GM13976 (cell line): ENCODE data around the gene NXPH2.

Source experiments
- DNase-seq: peaks from one replicate; pipeline ENCODE4 v3.0.0; 2012; ENCODE audit warnings: low spot score
- in situ Hi-C: fragments of 300-500 bp; cut with MboI; formaldehyde crosslinking; loops from one replicate; pipeline ENCODE4 v1.12.0; 2022; ENCODE audit warnings: low sequenced_read_pairs, mixed read lengths, inconsistent platforms; ENCODE audit not compliant: unreplicated experiment
- TF ChIP-seq, protein P1 (sequence below): IDR thresholded peaks from 2 replicates; pipeline ENCODE4 v1.5.1; 2012; ENCODE audit warnings: borderline replicate concordance, mild to moderate bottlenecking; ENCODE audit not compliant: insufficient read depth; ENCODE audit errors: extremely low read depth, missing control alignments, control extremely low read depth

Gene NXPH2

DNA sequence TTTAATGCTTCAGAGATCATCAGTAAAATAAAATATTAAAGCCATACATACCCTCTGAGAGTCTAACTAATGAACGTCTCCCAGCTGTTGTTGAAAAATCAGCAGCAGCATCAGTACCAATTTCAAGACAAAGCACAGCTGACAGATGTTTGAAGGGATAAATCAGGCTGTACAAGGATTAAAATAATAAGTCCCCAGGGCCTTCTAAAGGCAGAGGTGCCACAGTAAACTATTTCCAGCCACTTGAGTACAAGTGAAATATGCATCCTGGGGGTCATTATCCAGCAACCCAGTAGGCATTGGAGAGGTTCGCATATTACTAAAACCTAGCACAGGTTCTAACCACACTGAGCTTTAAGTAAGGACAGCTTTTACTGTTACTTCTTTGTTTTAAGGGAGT, 76.9 kb downstream of the NXPH2 start:
- in situ Hi-C loops, result loop anchor here (25.0 kb wide), 1 partner anchor 216 kb away; no protein-coding TSS in a partner anchor
- TF ChIP-seq, protein P1, sequence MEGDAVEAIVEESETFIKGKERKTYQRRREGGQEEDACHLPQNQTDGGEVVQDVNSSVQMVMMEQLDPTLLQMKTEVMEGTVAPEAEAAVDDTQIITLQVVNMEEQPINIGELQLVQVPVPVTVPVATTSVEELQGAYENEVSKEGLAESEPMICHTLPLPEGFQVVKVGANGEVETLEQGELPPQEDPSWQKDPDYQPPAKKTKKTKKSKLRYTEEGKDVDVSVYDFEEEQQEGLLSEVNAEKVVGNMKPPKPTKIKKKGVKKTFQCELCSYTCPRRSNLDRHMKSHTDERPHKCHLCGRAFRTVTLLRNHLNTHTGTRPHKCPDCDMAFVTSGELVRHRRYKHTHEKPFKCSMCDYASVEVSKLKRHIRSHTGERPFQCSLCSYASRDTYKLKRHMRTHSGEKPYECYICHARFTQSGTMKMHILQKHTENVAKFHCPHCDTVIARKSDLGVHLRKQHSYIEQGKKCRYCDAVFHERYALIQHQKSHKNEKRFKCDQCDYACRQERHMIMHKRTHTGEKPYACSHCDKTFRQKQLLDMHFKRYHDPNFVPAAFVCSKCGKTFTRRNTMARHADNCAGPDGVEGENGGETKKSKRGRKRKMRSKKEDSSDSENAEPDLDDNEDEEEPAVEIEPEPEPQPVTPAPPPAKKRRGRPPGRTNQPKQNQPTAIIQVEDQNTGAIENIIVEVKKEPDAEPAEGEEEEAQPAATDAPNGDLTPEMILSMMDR, result no peak
- DNase-seq, result no peak

DNA sequence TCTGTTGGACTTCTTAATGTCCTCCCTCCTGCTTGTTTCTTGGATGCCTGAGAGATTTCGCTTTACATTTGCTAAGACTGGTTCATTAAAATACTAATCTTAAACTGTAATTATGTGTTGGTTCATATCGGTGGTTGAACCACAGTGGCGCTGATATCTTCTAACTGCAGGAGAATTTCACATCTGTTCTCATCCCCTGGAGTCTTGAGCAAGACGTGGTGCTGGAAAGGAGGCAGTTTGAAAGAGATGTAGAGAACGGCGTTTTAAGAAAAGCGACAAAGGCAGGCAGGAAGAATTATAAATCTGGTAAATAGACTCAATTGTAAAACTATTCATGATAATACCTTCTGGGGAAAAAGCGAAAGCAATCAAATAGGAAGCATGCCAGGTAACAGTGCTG, 79.5 kb downstream of the NXPH2 start:
- DNase-seq, result no peak
- in situ Hi-C loops, result loop anchor here (25.0 kb wide), 1 partner anchor 213 kb away; no protein-coding TSS in a partner anchor
- TF ChIP-seq, protein P1, result no peak

DNA sequence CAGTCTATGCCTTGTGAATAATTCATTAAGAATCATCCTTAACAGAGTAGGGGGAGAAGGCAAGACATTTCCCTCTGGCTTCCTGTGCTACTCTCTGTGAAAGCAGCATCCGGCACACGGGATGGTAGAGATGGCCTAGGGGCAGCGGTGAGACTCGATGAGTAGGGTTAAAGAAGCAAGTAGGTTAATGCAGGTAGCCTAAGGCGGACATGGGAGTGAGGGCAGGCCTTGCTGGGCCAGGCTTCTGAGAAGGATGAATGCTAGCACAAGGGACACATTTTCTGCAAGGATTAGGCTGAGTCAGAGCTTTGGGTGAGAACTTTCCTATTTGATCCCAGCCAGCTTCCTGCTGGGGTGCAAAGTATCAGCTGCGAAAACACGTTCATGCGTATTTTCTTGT, 80.8 kb downstream of the NXPH2 start:
- DNase-seq, result no peak
- TF ChIP-seq, protein P1, result no peak
- in situ Hi-C loops, result no loop called here

DNA sequence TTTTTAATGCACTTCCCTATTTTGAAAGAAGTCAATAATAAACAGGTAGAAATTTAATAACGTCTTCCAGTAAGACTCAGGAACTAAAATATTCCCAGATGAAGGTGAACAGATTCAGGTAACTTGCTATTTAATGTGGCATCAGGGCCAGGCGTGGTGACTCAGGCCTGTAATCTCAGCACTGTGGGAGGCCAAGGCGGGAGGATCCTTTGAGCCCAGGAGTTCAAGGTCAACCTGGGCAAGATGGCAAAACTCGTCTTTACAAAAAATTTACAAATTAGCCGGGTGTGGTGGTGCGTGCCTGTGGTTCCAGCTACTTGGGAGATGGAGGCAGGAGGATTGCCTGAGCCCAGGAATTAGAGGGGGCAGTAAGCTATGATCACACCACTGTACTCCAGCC, 81.8 kb downstream of the NXPH2 start:
- no peak for DNase-seq
- in situ Hi-C loops, result no loop called here
- TF ChIP-seq, protein P1, result no peak

DNA sequence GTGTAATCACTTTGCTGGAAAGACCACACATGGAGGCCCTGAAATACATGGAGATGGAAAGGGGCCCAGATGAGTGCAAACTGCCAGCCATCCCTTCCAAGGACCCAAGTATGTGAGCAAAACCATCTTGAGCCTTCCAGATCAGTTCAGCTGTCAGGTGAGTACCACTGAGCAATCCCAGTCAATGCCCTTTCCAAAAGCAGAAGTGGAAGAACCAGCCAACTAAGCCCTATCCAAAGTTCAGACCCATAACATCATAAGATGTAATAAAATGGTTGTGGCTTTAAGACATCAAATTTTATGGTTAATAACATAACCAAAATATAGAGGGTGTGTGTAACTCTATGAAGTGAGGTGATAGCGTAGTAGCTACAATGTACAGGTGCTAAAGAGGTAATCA, 88.5 kb downstream of the NXPH2 start:
- in situ Hi-C loops, result no loop called here

DNA sequence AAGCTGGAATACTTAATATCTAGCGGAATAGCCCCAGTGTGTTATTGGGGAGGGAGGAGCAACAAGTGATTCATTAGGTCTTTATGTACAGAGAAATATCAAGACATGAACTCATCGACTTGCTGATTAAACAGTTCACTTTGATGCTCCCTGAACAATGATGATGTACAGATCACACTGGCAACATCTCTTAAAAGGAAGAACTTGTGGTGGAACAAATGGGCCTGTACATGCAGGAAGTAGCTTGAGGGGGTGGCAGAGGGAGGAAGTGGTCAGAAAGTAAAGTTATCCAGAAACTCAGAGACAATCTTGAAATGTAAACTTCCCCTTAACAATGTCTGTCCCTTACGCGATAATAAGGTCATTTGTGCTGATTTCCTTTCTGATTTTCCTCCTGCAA, 90.5 kb downstream of the NXPH2 start:
- TF ChIP-seq, protein P1, result no peak
- no peak for DNase-seq
- in situ Hi-C loops, result no loop called here

More for the DNA sequence above, 88.5 kb downstream of the NXPH2 start:
- DNase-seq, result no peak
- TF ChIP-seq, protein P1, result no peak

DNA sequence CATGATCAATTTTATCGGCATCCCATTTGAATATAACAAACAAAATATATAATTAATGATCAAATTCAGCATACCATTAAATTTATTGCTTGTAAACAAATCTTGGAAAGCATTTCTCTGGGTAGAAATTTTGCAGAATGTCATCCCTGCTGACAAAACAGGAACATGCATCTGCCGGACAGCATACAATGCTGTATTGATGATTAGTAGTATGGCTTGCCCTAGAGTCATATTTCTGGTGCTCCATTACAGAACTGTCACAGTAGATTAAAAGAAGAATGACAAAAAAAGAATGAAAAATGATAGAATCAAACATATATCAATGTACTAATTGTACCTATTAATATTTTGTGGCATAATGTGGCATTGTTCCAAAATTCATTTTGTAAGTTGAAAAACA, 98.0 kb downstream of the NXPH2 start:
- in situ Hi-C loops, result no loop called here
- DNase-seq, result no peak
- TF ChIP-seq, protein P1, result no peak
